Brain microvascular endothelial cell (primary cell): Measurements from ENCODE around the gene AGO3.

Experiments used
- DNase-seq: peaks from one replicate; pipeline ENCODE4 v3.0.0-alpha.2; 2020
- H3K27ac ChIP-seq: fragments of 250-450 bp; sonication (Bioruptor Pico); 2 replicates; pipeline ENCODE4 v1.5.1; 2020; ENCODE audit warnings: mild to moderate bottlenecking, moderate library complexity
- H3K27me3 ChIP-seq: fragments of 250-450 bp; sonication (Bioruptor Pico); replicated peaks from 2 replicates; pipeline ENCODE4 v1.5.1; 2020; ENCODE audit warnings: mild to moderate bottlenecking
- H3K36me3 ChIP-seq: fragments of 250-450 bp; sonication (Bioruptor Pico); replicated peaks from 2 replicates; pipeline ENCODE4 v1.5.1; 2020; ENCODE audit warnings: mild to moderate bottlenecking
- H3K4me3 ChIP-seq: 2 replicates; pipeline ENCODE4 v1.5.1; 2011; ENCODE audit warnings: low read depth, mild to moderate bottlenecking, control low read depth, low read length, moderate library complexity
- in situ Hi-C: cut with HindIII; loops from 2 replicates; pipeline ENCODE4 v1.10.0; 2017; ENCODE audit warnings: low sequenced_read_pairs, low pct_ligation_motif_present
- TF ChIP-seq, protein P1 (sequence below): IDR thresholded peaks from 2 replicates; pipeline ENCODE4 v1.5.1; 2011; ENCODE audit warnings: low read depth, mild to moderate bottlenecking, moderate library complexity, low read length, control low read depth, inconsistent platforms; ENCODE audit errors: missing control alignments

The AGO3 gene

DNA sequence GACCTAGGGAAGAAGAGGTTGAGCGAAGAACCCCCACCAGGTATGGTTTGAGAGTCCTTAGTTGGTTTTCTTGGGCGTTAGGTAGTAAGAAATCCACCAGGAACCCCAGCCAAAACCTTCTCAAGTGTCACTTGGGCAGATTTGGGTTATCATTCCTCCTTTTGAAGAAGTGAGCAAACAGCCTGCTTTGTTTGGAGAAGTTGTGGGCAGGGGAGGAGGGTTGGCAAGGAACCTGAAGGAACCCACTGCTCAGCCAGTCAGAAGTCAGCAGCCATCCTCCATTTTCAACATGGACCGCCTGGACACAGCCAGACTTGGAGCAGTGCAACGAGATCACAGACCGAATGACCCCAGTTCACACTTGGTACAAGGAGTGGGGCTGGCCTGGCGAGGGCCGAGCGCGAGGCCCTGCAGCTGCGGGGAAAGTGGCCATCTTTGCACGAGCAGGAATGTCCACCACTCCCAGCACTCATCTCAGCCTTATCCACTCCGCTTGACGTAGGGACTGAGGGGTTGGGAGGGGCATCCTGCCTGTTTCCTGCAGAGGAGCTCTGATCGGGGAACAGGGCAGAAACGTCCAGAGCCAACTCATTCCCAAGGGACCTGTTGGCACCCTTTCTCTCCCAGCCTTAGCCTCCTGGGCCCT, 165.0 kb downstream of the AGO3 start:
- TF ChIP-seq, protein P1, sequence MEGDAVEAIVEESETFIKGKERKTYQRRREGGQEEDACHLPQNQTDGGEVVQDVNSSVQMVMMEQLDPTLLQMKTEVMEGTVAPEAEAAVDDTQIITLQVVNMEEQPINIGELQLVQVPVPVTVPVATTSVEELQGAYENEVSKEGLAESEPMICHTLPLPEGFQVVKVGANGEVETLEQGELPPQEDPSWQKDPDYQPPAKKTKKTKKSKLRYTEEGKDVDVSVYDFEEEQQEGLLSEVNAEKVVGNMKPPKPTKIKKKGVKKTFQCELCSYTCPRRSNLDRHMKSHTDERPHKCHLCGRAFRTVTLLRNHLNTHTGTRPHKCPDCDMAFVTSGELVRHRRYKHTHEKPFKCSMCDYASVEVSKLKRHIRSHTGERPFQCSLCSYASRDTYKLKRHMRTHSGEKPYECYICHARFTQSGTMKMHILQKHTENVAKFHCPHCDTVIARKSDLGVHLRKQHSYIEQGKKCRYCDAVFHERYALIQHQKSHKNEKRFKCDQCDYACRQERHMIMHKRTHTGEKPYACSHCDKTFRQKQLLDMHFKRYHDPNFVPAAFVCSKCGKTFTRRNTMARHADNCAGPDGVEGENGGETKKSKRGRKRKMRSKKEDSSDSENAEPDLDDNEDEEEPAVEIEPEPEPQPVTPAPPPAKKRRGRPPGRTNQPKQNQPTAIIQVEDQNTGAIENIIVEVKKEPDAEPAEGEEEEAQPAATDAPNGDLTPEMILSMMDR: no peak
- in situ Hi-C loops: no loop called here
- no peak overlapping the region for H3K4me3 ChIP-seq
- H3K36me3 ChIP-seq: peaks cover 42% of the 10 kb centered on the region
- H3K27me3 ChIP-seq: no peaks in the 10 kb centered on the region
- no peak overlapping the region for H3K27ac ChIP-seq
- no peak for DNase-seq

DNA sequence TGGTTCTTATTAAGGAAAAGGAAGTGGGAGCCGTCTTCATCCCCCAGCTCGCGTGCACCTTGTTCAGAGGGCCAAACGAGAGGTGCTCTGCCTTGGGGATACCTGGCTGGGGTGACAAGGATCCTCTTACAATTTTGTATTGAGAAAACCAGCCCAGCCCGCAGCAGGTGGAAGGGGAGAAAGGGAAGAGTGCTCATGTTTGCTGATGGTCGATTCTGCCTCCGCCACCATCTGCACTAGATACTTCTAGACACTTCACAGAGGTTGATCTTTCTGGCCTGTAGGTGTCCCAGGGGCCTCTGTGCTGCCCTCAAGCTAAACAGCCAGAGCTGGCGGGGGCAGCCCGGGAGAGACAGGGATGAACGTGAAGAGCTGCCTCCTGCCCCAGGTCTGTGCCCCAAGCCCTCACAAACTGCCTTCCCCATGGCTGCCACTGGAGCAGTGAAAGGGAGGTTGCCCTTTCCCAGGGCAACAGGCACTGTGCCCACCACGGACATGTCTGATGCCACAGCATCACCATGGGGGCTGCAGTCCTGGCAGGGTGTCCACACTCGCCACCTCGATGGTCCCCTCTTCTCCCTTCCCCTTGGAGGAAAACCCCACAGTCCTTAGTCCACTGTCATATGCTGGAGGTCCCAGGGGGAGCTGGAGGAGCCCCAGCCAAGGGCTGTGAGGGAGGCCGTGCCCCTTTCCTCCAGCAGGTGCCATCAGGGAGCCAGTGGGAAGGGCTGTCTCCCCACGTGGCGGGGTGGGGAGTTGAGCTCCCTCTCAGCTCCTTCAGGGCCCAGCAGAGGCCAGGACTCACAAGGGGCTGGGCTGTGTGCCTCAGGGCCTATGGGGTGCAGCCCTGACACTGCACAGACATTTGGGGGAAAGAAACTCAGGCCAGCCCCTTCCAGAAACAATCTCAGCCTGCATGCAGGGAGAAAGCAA, 165.9 kb downstream of the AGO3 start:
- no peaks in the 10 kb centered on the region for H3K27me3 ChIP-seq
- no peak overlapping the region for H3K4me3 ChIP-seq
- in situ Hi-C loops: no loop called here
- H3K36me3 ChIP-seq: peaks cover 33% of the 10 kb centered on the region
- TF ChIP-seq, protein P1: peak; percentile 55
- H3K27ac ChIP-seq: no peak overlapping the region
- DNase-seq: no peak

DNA sequence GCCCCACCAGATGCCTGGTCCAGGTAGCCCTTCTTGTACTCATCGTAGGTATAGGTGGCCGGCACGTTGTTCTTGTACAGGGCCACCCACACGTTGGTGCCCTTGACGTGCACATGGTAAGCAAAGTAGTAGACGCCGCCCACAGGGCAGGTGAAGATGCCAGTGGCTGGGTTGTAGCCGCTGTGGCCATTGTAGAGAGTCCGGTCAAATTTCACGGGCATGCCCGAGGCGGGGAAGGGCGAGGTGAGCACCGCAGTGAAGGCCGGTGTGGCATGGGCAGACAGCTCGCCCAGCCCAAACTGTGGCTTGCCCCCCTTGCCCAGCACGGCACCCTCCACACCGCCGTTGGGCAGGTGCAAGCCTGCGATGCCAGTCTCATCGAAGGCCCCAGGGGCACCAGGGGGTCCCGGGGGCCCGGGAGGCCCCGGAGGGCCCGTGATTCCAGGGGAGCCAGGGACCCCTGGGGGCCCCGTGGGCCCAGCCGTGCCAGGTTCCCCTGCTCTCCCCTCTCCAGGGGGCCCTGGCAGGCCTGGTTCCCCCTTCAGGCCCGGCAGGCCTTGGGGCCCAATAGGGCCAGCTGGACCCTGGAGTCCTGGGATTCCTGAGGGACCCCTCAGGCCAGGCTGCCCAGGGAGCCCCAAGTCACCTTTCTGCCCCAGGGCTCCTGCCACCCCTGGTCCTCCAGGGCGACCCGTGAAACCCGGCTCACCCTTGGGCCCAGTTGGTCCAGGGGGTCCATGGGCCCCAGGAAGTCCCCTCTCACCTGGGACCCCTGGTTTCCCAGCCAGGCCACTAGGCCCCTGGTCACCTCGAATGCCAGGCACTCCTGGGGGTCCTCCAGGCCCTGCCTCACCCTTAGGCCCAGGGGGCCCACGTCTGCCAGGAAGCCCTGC, 167.0 kb downstream of the AGO3 start:
- Histone ChIP-seq H3K36me3 (peaks cover 22% of the 10 kb centered on the region), H3K27ac (no peak overlapping the region), H3K27me3 (no peaks in the 10 kb centered on the region), H3K4me3 (no peak overlapping the region)
- TF ChIP-seq, protein P1: no peak
- in situ Hi-C loops: no loop called here
- no peak for DNase-seq

DNA sequence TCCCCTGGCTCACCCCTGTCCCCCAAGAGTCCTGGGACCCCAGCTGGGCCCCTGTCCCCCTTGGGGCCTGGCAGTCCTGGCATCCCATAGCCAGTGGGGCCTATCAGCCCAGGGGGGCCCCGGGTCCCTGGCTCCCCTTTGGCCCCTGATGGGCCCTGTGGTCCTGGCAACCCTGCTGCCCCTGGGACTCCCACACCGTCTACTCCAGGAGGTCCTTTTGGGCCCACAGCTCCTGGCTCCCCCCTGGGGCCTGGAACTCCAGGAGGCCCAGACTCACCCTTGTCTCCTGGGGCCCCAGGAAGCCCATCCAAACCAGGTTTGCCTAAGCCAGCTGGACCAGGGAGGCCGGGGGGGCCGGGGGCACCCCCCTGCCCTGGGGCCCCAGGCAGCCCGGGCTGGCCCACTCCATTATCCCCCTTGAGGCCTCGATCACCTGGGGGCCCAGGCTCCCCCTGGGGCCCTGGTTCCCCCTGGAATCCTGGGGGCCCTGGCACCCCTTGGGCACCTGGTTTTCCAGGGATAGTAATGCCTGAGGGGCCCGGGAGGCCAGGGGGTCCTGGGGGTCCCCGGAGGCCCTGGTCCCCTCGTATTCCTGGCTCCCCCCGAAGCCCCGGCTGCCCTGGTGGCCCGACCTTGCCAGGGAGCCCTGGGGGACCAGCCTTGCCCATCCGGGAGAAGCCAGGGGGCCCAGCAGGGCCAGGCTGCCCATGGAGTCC, 167.9 kb downstream of the AGO3 start:
- Histone ChIP-seq H3K27me3 (no peaks in the 10 kb centered on the region), H3K4me3 (no peak overlapping the region), H3K36me3 (peaks cover 13% of the 10 kb centered on the region), H3K27ac (no peak overlapping the region)
- TF ChIP-seq, protein P1: no peak
- no peak for DNase-seq
- in situ Hi-C loops: no loop called here

DNA sequence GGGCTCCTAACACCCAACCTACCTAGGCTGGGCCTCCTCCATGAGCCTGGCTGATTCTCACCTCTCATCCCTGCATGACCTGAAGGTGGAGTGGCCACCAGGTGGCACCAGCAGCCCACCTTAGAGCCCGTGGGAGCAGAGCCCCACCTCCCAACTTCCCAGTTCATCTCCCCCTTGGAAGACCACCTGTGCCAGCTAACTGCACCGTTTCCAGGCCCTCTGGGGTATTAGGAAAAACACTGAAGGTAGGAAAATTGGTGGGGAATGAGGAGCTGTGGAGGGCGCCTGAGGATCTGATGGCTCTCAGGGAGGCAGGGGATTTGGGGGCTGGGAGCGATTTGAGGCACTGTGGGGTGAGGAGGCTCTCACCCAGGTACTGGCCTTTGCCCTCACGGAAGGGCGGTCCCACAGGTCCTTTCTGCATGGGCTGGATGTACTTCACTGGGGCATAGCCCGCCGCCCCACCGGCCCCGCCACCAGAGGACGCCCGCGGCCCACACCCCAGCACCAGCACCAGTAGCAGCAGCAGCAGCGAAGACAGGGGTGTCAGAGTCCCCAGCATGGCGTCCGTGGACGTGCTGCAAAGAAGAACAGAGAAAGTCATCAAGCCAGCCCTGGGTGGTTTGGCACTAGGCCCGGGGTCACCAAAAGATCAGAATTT, 168.9 kb downstream of the AGO3 start:
- Histone ChIP-seq H3K4me3 (no peak overlapping the region), H3K36me3 (peaks cover 4% of the 10 kb centered on the region), H3K27ac (no peak overlapping the region), H3K27me3 (no peaks in the 10 kb centered on the region)
- TF ChIP-seq, protein P1: peak; percentile 90
- in situ Hi-C loops: no loop called here
- peak; percentile 65 for DNase-seq
